Effector memory CD4-positive, alpha-beta T cell (primary cell): Measurements from ENCODE around the gene HUS1B.
"Not testable (repeated sequence)": the region's sequence is repeated elsewhere in the genome, so short reads cannot be mapped to it uniquely, and the experiment has no call there.

Experiments used
- DNase-seq, 3 donors: peaks; one replicate each; pipeline ENCODE4 v3.0.0-alpha.2; 2020
- H3K27ac ChIP-seq: 2 replicates; pipeline ENCODE4 v1.7.0; 2013; ENCODE audit warnings: mild to moderate bottlenecking, low read length, moderate library complexity; ENCODE audit not compliant: insufficient read depth, poor library complexity, severe bottlenecking
- H3K27me3 ChIP-seq: replicated peaks from 2 replicates; pipeline ENCODE4 v1.7.0; 2013; ENCODE audit warnings: mild to moderate bottlenecking, low read length; ENCODE audit not compliant: insufficient read depth, control insufficient read depth, poor library complexity, severe bottlenecking
- H3K36me3 ChIP-seq: 2 replicates; pipeline ENCODE4 v1.7.0; 2013; ENCODE audit warnings: mild to moderate bottlenecking, low read length, moderate library complexity; ENCODE audit not compliant: control insufficient read depth, insufficient read depth
- H3K4me1 ChIP-seq: 2 replicates; pipeline ENCODE4 v1.7.0; 2013; ENCODE audit warnings: low read length, mild to moderate bottlenecking; ENCODE audit not compliant: control insufficient read depth, insufficient read depth, poor library complexity, severe bottlenecking
- H3K4me3 ChIP-seq: 2 replicates; pipeline ENCODE4 v1.7.0; 2013; ENCODE audit warnings: low read length, low read depth, mild to moderate bottlenecking; ENCODE audit not compliant: insufficient read depth, poor library complexity, severe bottlenecking
- H3K9me3 ChIP-seq: 2 replicates; pipeline ENCODE4 v1.7.0; 2013; ENCODE audit warnings: mild to moderate bottlenecking, low read length, moderate library complexity; ENCODE audit not compliant: control insufficient read depth
- total RNA-seq, 3 donors: gene quantifications; one replicate each; lab custom pipeline; 2026; lab: John Stamatoyannopoulos, UW

Gene HUS1B
- 0.52 to 1.7 (median 1.2) reads per million in 3 donors for total RNA-seq

- DNase-seq, result no peak
- H3K4me3 ChIP-seq, result no peak within 1 kb of the TSS
- H3K36me3 ChIP-seq, result peaks cover 9% of the 10 kb centered on the region
- no peaks in the 10 kb centered on the region for H3K4me1 ChIP-seq
- H3K27ac ChIP-seq, result no peak within 1 kb of the TSS
- H3K27me3 ChIP-seq, result no peaks in the 10 kb centered on the region
- H3K9me3 ChIP-seq, result no peaks in the 10 kb centered on the region
Measured at GRCh38 chr6:656460-657252, at the start of gene HUS1B. Gene HUS1B, minus strand, starts transcription at chr6:657100. Its CDS starts 156 bp downstream, at chr6:656944.

DNA sequence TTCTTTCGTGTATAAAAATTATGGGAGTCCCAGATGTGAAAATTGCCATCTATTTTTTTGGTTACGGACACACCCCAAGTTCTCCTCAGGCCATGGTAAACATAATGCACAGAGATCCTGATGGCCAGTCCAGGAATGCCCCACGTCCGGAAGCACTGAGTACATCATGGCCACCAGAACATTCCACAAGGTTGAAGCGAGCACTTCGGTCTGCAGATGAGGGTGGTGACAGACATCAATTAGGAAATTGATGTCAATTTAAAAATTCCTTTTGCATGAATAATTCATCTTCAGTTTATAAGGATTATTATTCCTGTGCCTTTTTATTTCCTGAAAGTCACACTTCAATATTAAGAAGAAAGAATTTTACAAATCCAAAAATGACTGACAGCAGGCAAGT is 49.2 kb upstream of the HUS1B start:
- Histone ChIP-seq H3K36me3 (no peaks in the 10 kb centered on the region), H3K4me3 (no peak overlapping the region), H3K9me3 (no peaks in the 10 kb centered on the region), H3K27me3 (no peaks in the 10 kb centered on the region), H3K27ac (no peak overlapping the region), H3K4me1 (no peaks in the 10 kb centered on the region)
- DNase-seq, result no peak

DNA sequence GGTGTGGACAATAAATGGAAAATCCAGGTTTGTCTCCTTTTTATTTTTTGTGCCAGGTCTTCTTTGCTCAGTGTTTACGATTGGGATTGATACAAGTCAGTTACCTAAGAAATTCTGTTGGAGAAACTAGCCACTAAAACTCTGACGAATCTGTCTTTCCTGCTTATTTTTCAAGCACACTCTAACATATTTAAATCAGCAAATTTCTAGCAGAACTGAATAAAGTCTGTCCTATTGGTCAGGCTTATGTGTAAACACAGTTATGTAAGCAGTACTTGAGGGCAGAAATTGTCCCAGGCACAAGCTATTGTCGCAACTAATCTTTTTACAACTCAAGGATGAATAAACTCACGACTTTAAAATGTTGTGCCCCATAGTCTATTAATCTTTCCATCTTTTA is 48.1 kb upstream of the HUS1B start:
- no peak overlapping the region for H3K4me3 ChIP-seq
- no peak overlapping the region for H3K27ac ChIP-seq
- DNase-seq, result no peak
- H3K36me3 ChIP-seq, result no peaks in the 10 kb centered on the region
- H3K4me1 ChIP-seq, result no peaks in the 10 kb centered on the region
- H3K9me3 ChIP-seq, result no peaks in the 10 kb centered on the region
- no peaks in the 10 kb centered on the region for H3K27me3 ChIP-seq

DNA sequence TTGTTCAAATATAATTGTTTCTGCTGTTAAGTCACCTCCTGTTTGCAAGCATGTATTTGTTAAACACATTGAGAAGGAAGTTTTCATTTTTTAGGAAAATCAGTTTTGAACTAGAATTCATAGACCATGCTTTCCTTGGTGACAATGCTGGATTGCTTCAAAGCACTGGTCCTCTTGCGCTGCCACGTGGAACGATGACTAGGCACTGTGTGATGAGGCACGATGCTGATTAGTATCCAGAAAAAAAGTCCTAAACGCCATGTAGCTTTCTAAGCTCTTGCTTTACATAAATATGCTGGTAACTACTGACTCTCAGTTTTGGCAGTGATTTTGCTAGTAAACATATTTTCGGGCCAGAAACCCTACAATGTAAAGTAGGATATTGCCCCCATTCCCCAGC is 47.1 kb upstream of the HUS1B start:
- no peaks in the 10 kb centered on the region for H3K27me3 ChIP-seq
- H3K4me1 ChIP-seq, result no peaks in the 10 kb centered on the region
- no peaks in the 10 kb centered on the region for H3K36me3 ChIP-seq
- H3K4me3 ChIP-seq, result no peak overlapping the region
- H3K9me3 ChIP-seq, result no peaks in the 10 kb centered on the region
- no peak for DNase-seq
- no peak overlapping the region for H3K27ac ChIP-seq

DNA sequence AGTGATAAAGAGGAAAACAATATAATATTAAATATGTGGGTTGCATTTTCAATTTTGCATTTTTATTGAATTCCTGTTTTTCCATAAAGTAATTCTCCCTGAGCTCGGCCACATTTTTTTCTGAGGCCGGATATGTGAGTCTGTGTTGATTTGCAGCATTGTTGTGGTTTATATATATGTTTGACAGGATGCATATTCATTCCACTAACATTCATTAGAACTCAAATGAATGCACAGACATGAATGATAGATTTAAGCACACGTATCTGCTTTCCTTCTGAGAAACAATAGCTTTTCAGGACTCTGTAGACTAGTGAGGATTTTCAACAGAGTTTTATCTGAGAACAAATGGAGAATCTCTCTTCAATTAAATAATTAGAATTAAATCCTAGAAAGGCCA is 46.7 kb upstream of the HUS1B start:
- DNase-seq, result no peak
- Histone ChIP-seq H3K36me3 (no peaks in the 10 kb centered on the region), H3K4me3 (no peak overlapping the region), H3K27me3 (no peaks in the 10 kb centered on the region), H3K9me3 (no peaks in the 10 kb centered on the region), H3K4me1 (no peaks in the 10 kb centered on the region), H3K27ac (no peak overlapping the region)

DNA sequence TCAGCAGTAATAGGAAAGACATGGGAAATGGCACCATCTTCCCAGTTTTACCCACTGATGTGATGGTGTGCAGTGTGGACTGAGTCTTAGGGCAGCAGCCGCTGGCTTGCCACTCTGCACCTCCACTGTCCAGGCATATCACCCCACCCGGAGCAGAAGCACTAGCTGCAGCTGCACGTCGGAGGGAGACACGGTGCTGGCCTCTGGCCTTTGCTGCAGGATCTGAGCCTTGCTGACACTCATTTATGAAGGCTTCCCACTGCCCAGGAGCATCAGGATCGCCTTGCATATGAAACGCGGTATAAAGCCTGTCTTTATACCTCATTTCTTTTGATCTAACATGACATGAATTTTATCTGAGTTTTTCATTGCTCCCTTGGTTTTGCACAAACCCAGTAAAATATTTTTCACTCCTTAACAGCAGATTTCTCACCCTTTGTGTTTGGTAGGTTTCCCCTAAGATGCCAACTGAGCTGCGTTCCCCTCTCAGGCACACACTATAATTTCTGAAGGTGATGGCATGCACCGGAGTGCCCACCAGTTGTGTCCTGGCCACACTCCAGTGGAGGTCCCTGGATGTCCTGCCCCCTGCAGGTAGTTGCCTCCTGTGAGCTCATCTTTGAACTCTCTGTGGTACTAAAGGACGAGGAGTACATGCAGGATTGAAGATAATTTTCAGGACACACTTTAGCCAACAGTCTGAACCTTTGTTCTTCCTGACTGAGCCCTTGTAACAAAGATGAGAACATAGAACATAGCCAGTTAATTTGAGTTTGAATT is 45.0 kb upstream of the HUS1B start:
- H3K36me3 ChIP-seq, result no peaks in the 10 kb centered on the region
- no peak for DNase-seq
- no peak overlapping the region for H3K4me3 ChIP-seq
- H3K4me1 ChIP-seq, result no peaks in the 10 kb centered on the region
- no peaks in the 10 kb centered on the region for H3K27me3 ChIP-seq
- H3K9me3 ChIP-seq, result no peaks in the 10 kb centered on the region
- H3K27ac ChIP-seq, result no peak overlapping the region

- no peak for DNase-seq
- Histone ChIP-seq H3K4me3 (no peak overlapping the region), H3K9me3 (no peaks in the 10 kb centered on the region), H3K4me1 (no peaks in the 10 kb centered on the region), H3K27me3 (no peaks in the 10 kb centered on the region), H3K36me3 (no peaks in the 10 kb centered on the region), H3K27ac (no peak overlapping the region)
Measured at GRCh38 chr6:701215-701614, 44.3 kb upstream of the HUS1B start.

DNA sequence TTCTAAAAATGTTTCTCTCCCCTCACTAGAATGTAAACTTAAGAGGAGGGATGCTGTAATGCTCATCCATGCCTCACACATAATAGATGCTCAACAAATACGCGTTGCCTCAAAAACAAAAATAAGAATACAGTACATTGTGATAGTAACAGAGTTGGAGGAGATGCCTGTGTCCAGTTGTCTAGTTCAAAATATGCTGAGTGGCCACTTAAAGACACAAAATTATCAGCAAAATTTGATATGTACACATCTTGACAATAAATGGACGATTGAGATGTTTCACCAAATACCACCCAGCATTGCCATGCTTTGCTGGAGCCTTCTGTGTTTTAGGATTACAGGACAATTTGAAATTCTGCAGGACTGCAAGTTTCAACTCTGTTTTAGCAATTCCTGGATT is 43.6 kb upstream of the HUS1B start:
- H3K9me3 ChIP-seq, result no peaks in the 10 kb centered on the region
- H3K27ac ChIP-seq, result no peak overlapping the region
- DNase-seq, result no peak
- H3K4me3 ChIP-seq, result no peak overlapping the region
- H3K27me3 ChIP-seq, result no peaks in the 10 kb centered on the region
- H3K36me3 ChIP-seq, result no peaks in the 10 kb centered on the region
- H3K4me1 ChIP-seq, result no peaks in the 10 kb centered on the region

GRCh38 chr6:699319-699718 is 42.4 kb upstream of the HUS1B start:
- Histone ChIP-seq H3K4me3 (no peak overlapping the region), H3K27ac (no peak overlapping the region), H3K9me3 (no peaks in the 10 kb centered on the region), H3K27me3 (no peaks in the 10 kb centered on the region), H3K4me1 (no peaks in the 10 kb centered on the region), H3K36me3 (no peaks in the 10 kb centered on the region)
- DNase-seq, result no peak

- not testable (repeated sequence) for H3K9me3 ChIP-seq, H3K36me3 ChIP-seq, DNase-seq, H3K27me3 ChIP-seq, H3K27ac ChIP-seq, H3K4me3 ChIP-seq
- peaks cover 14% of the 10 kb centered on the region for H3K4me1 ChIP-seq
Measured at GRCh38 chr6:694431-695126, 37.7 kb upstream of the HUS1B start.
